CD14-positive monocyte (primary cell): Measurements from ENCODE around the gene CHRNB1. TPM values are rescaled to one million over a fixed set of nuclear protein-coding genes. Genes with fewer than 3 reads are reported as not detected.

Experiments used
- DNase-seq, 3 donors: peaks; one replicate each; pipeline ENCODE4 v3.0.0-alpha.2; 2011 to 2022
- H2AFZ ChIP-seq: 2 replicates; pipeline ENCODE4 v1.6.0; 2012; ENCODE audit warnings: mild to moderate bottlenecking, low read depth, low read length, inconsistent platforms; ENCODE audit not compliant: insufficient read depth, poor library complexity, severe bottlenecking
- H3K27ac ChIP-seq, 2 donors: 1 replicate in 1 of 2; 2 replicates in 1 of 2; pipeline ENCODE4 v1.5.1; 2012 to 2013; ENCODE audit warnings: low read length in 2 of 2, control low read depth in 1 of 2, inconsistent platforms in 1 of 2, low read depth in 1 of 2, mild to moderate bottlenecking in 1 of 2
- H3K27me3 ChIP-seq, 2 donors: one replicate each; pipeline versions ENCODE4 v1.6.0 to v1.6.1; 2011 to 2013; ENCODE audit warnings: low read length in 2 of 2; ENCODE audit not compliant: control insufficient read depth in 2 of 2, insufficient read depth in 2 of 2
- H3K36me3 ChIP-seq, 2 donors: replicated peaks in 1 of 2; 1 replicate in 1 of 2; 2 replicates in 1 of 2; pipeline versions ENCODE4 v1.5.1 to v1.6.1; 2012 to 2013; ENCODE audit warnings: low read length in 2 of 2, control low read depth in 1 of 2, inconsistent platforms in 1 of 2, mild to moderate bottlenecking in 1 of 2; ENCODE audit not compliant: insufficient read depth in 2 of 2, control insufficient read depth in 1 of 2
- H3K4me1 ChIP-seq, 2 donors: 1 replicate in 1 of 2; 2 replicates in 1 of 2; pipeline versions ENCODE4 v1.5.1 to v1.6.1; 2012 to 2013; ENCODE audit warnings: low read length in 2 of 2, control low read depth in 1 of 2, inconsistent platforms in 1 of 2, mild to moderate bottlenecking in 1 of 2, moderate library complexity in 1 of 2; ENCODE audit not compliant: insufficient read depth in 2 of 2, control insufficient read depth in 1 of 2
- H3K4me2 ChIP-seq: replicated peaks from 2 replicates; pipeline ENCODE3; 2012; ENCODE audit warnings: low read length, moderate library complexity, mild to moderate bottlenecking; ENCODE audit not compliant: poor library complexity, severe bottlenecking; ENCODE audit errors: extremely low read depth
- H3K4me3 ChIP-seq, 3 experiments: fragments of 200-600 bp in 1 of 3; sonication (generic) in 1 of 3; replicated peaks in 1 of 3; 1 replicate in 2 of 3; 2 replicates in 1 of 3; pipeline ENCODE4 v1.5.1; 2011 to 2013; ENCODE audit warnings: low read length in 3 of 3, mild to moderate bottlenecking in 3 of 3, control low read depth in 2 of 3, low read depth in 2 of 3, inconsistent platforms in 1 of 3, moderate library complexity in 1 of 3
- H3K79me2 ChIP-seq: 2 replicates; pipeline ENCODE4 v1.6.0; 2012; ENCODE audit warnings: mild to moderate bottlenecking, control low read depth, inconsistent platforms, low read length, moderate library complexity; ENCODE audit not compliant: insufficient read depth
- H3K9ac ChIP-seq: 2 replicates; pipeline ENCODE4 v1.6.0; 2017; ENCODE audit warnings: low read length, mild to moderate bottlenecking; ENCODE audit not compliant: insufficient read depth, poor library complexity, severe bottlenecking
- H3K9me3 ChIP-seq, 2 donors: replicated peaks in 1 of 2; 1 replicate in 1 of 2; 2 replicates in 1 of 2; pipeline versions ENCODE4 v1.5.1 to v1.6.1; 2012 to 2013; ENCODE audit warnings: low read length in 2 of 2, control low read depth in 1 of 2; ENCODE audit not compliant: control insufficient read depth in 1 of 2, insufficient read depth in 1 of 2
- H4K20me1 ChIP-seq: 2 replicates; pipeline ENCODE4 v1.6.0; 2012; ENCODE audit warnings: mild to moderate bottlenecking, low read length, control low read depth, moderate library complexity; ENCODE audit not compliant: insufficient read depth
- H3K27ac Mint-ChIP-seq, 7 donors: one replicate each; pipeline ENCODE4 v1.8.0; 2020; ENCODE audit warnings: mild to moderate bottlenecking in 7 of 7, mixed read lengths in 7 of 7, moderate library complexity in 6 of 7, inconsistent platforms in 2 of 7
- H3K27me3 Mint-ChIP-seq, 3 donors: one replicate each; pipeline ENCODE4 v1.8.0; 2021 to 2022; ENCODE audit warnings: low read depth in 3 of 3, mild to moderate bottlenecking in 3 of 3, mixed read lengths in 3 of 3, moderate library complexity in 3 of 3, inconsistent platforms in 1 of 3
- H3K36me3 Mint-ChIP-seq, 2 donors: one replicate each; pipeline ENCODE4 v1.8.0; 2020; ENCODE audit warnings: mixed read lengths in 2 of 2, inconsistent platforms in 1 of 2, mild to moderate bottlenecking in 1 of 2
- H3K4me1 Mint-ChIP-seq: one replicate; pipeline ENCODE4 v1.8.0; 2020; ENCODE audit warnings: mild to moderate bottlenecking, mixed read lengths
- H3K4me3 Mint-ChIP-seq, 2 donors: one replicate each; pipeline ENCODE4 v1.8.0; 2020; ENCODE audit warnings: mild to moderate bottlenecking in 2 of 2, mixed read lengths in 2 of 2, moderate library complexity in 1 of 2
- H3K9me3 Mint-ChIP-seq, 7 donors: one replicate each; pipeline ENCODE4 v1.8.0; 2020 to 2022; ENCODE audit warnings: mixed read lengths in 7 of 7, mild to moderate bottlenecking in 6 of 7, moderate library complexity in 6 of 7, inconsistent platforms in 2 of 7
- CTCF ChIP-seq: fragments of 200-600 bp; IDR thresholded peaks from one replicate; pipeline ENCODE4 v1.8.0; 2022; ENCODE audit warnings: antibody characterized with exemption, mild to moderate bottlenecking
- WGBS: methylation state at CpG from one replicate; pipeline ENCODE4 v1.1.5; 2013; ENCODE audit warnings: missing lambda C conversion rate; ENCODE audit not compliant: insufficient coverage; 5-methylcytosine and 5-hydroxymethylcytosine counted together
- intact Hi-C, 2 donors: fragments of 100-400 bp; cut with micrococcal nuclease; formaldehyde crosslinking; loops; one replicate each; pipeline versions ENCODE4 v1.15.0 to v1.15.1; 2023
- polyA plus RNA-seq, 3 donors: library from polyadenylated mRNA; depleted of rRNA in 1 of 3; unstranded in 2 of 3; stranded (reverse) in 1 of 3; fragments of 300-500 nt in 2 of 3; fragments of >200 nt in 1 of 3; fragmentation: Illumina TruSeq in 2 of 3; gene quantifications; 1 replicate in 2 of 3; 2 replicates in 1 of 3; pipeline ENCODE4 v1.2.3, GENCODE V29; 2012 to 2021

Gene CHRNB1
- polyA plus RNA-seq, 3 donors = 9.3 to 15.7 (median 14.7) TPM

GRCh38 chr17:7408252-7408727 lies 36.6 kb upstream of the CHRNB1 start:
- Histone ChIP-seq H3K4me3 (no peak overlapping the region), H3K9ac (no peak overlapping the region), H3K9me3 (no peaks in the 10 kb centered on the region), H2AFZ (no peak overlapping the region), H3K79me2 (no peaks in the 10 kb centered on the region), H3K27me3 (peaks cover 4 to 37% of the 10 kb centered on the region in 2 donors), H4K20me1 (no peaks in the 10 kb centered on the region), H3K4me1 (peaks cover 5 to 16% of the 10 kb centered on the region in 2 donors), H3K27ac (no peak overlapping the region), H3K4me2 (peak overlapping the region; percentile 11), H3K36me3 (no peaks in the 10 kb centered on the region)
- intact Hi-C loops = loop anchor here in 1 of 2 donors (10.0 kb wide), 1 partner anchor 193 kb away; the partner anchor contains the start of genes ACADVL and DLG4
- Mint-ChIP-seq H3K27ac (no peak overlapping the region), H3K36me3 (peaks cover 0 to 5% of the 10 kb centered on the region in 2 donors), H3K9me3 (peaks cover 0 to 8% (median 3%) of the 10 kb centered on the region in 7 donors), H3K27me3 (peaks cover 37 to 51% (median 50%) of the 10 kb centered on the region in 3 donors), H3K4me3 (peak overlapping the region in 1 of 2 donors; percentile 39), H3K4me1 (peaks cover 14% of the 10 kb centered on the region)
- no peak for TF ChIP-seq CTCF
- DNase-seq = peak in 1 of 3 donors; percentile 7
- 45% methylated on average over 56 of the region's 58 CpGs for WGBS

GRCh38 chr17:7408863-7409262 lies 36.0 kb upstream of the CHRNB1 start:
- peaks cover 0 to 5% of the 10 kb centered on the region in 2 donors for H3K36me3 Mint-ChIP-seq
- H3K4me2 ChIP-seq = no peak overlapping the region
- TF ChIP-seq CTCF = no peak
- H3K4me3 Mint-ChIP-seq = peak overlapping the region in 1 of 2 donors; percentile 73
- no peak overlapping the region for H3K9ac ChIP-seq
- no peaks in the 10 kb centered on the region for H3K9me3 ChIP-seq
- no peak overlapping the region for H3K27ac ChIP-seq
- DNase-seq = no peak
- peaks cover 0 to 8% (median 3%) of the 10 kb centered on the region in 7 donors for H3K9me3 Mint-ChIP-seq
- no peaks in the 10 kb centered on the region for H4K20me1 ChIP-seq
- H3K79me2 ChIP-seq = no peaks in the 10 kb centered on the region
- no peak overlapping the region for H3K27ac Mint-ChIP-seq
- H2AFZ ChIP-seq = no peak overlapping the region
- H3K4me1 Mint-ChIP-seq = peaks cover 13% of the 10 kb centered on the region
- H3K27me3 ChIP-seq = peaks cover 4 to 37% of the 10 kb centered on the region in 2 donors
- WGBS = 76% methylated on average over 5 of the region's 6 CpGs
- intact Hi-C loops = loop anchor here in 1 of 2 donors (10.0 kb wide), 1 partner anchor 194 kb away; the partner anchor contains the start of genes ACADVL and DLG4
- H3K27me3 Mint-ChIP-seq = peaks cover 37 to 51% (median 50%) of the 10 kb centered on the region in 3 donors
- peaks cover 4 to 12% of the 10 kb centered on the region in 2 donors for H3K4me1 ChIP-seq
- no peaks in the 10 kb centered on the region for H3K36me3 ChIP-seq
- no peak overlapping the region for H3K4me3 ChIP-seq
